TTC549 (cell line): ENCODE results near the gene TMEM95.

ENCODE experiments used
- FAIRE-seq: peaks from 2 replicates; lab custom pipeline; 2012; peaks lifted over from hg19 to GRCh38; lab: Jason Lieb, UNC

Gene TMEM95

DNA sequence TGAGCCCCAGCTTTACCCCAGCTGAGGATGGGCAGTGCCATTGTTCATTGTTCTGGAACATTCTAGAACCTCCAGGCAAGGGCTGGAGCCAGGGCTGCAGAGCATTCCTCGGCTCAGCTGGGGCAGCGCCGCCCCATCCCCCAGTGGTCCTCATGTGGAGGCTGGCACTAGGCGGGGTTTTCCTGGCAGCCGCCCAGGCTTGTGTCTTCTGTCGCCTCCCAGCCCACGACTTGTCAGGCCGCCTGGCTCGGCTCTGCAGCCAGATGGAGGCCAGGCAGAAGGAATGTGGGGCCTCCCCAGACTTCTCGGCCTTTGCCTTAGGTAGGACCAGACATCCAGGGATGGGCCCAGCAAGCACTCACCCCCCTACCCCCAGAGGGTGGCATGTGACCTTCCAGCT, at the start of gene TMEM95:
Gene TMEM95, plus strand, starts transcription at position 104 of the 400 bp plus-strand sequence. Its CDS starts 49 bp downstream, at position 153.
- no peak for FAIRE-seq

DNA sequence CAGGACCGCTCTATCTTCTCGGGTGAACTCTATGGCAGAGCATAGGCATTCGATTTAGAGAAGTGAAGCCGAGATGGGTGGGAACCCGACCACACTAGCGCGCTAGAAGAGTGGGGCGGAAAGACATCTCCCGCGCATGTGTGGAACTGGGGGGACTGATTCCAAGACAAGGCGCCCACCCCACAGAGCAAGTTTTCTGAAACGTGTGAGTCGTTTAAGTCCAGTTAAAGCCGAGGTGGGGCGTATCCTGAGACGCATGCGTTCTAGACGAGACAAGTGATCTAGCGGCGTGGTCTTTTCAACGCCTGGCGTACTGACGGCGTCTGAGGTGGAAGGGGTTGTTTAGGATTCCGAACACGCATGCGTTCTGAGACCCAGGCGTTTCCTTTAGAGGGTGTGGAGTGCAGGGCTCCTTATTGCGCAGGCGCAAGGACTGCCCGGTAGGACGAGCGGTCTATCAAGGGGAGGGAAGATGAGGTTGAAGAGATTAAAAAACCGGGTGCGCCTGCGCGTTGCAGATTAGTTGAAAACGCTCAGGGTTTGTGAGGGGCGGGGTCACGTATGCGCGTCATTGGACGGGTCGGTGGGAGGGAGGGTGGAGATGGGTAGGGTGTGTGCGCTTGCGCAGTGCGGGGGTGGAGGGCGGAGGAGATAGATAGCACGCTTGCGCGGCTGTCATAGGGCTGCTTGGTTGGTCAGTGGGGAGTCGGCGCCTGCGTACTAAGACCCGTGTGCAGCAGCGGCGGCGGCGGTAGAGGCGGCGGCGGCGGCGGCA, 47.9 kb upstream of the TMEM95 start, which contains the start of gene EIF5A:
Gene EIF5A, plus strand, starts transcription at position 718 of the 775 bp plus-strand sequence. CDS start 2,008 bp downstream, outside the sequence.
- peak; percentile 97 for FAIRE-seq

GRCh38 chr17:7307686-7308624, 47.0 kb upstream of the TMEM95 start:
- no peak for FAIRE-seq

DNA sequence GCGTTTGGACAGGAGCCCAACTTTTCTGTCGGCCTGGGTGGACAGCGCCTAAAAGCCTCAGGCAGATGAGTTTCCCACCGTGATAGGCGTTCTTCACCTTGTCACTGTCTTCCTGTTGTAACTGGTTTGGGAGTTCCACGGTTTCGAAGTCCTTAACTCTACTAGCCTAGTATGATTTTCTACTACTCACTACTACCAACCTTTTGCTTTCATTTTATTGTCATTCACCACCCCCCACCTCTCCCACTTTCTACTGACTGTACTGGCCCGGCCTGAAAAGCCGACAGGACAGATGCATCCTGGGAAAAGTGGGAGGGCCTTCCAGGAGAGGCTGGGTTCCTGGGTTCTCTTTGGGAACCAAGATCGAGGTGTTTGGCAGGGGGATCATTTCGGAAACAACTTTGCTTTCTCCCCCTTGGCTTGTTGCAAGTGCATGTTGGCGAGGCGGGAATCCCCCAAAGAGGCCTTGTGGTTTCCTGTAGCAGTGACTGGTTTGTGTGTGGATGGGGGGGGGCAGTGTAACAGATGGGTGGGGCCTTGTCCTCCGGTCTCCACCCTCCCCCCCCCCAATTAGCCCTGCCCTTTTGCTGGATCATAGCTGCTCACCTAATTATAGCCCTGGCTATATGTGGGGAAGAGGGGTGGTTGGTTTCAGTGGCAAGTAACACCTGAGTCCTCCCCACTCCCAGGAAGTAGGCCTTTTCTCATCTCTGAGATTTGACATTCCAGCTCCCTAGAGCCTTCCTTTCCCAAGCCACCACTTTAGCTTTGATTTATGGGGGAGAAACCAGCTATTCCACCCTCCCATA, 46.1 kb upstream of the TMEM95 start:
- FAIRE-seq = no peak

GRCh38 chr17:7309628-7310027, 45.3 kb upstream of the TMEM95 start:
- no peak for FAIRE-seq

DNA sequence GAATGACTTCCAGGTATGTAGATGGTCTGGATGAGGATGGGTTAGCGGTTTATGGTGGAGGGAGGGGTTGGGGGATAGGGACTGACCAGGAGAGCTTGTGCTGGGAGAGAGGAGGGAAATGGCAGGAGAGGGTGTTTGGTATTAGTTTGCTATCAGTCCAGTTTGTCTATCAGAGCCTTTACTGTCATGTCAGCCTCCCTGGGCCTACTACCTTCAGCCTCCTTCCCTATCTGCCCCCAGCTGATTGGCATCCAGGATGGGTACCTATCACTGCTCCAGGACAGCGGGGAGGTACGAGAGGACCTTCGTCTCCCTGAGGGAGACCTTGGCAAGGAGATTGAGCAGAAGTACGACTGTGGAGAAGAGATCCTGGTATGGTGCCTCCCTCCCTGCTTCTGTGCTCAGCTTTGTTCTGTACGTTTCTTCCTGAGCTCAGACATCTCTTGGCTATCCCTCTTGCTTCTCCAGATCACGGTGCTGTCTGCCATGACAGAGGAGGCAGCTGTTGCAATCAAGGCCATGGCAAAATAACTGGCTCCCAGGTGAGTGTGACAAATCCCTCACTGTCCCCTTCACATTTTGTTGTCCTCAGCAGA, 43.7 kb upstream of the TMEM95 start:
- FAIRE-seq = no peak

DNA sequence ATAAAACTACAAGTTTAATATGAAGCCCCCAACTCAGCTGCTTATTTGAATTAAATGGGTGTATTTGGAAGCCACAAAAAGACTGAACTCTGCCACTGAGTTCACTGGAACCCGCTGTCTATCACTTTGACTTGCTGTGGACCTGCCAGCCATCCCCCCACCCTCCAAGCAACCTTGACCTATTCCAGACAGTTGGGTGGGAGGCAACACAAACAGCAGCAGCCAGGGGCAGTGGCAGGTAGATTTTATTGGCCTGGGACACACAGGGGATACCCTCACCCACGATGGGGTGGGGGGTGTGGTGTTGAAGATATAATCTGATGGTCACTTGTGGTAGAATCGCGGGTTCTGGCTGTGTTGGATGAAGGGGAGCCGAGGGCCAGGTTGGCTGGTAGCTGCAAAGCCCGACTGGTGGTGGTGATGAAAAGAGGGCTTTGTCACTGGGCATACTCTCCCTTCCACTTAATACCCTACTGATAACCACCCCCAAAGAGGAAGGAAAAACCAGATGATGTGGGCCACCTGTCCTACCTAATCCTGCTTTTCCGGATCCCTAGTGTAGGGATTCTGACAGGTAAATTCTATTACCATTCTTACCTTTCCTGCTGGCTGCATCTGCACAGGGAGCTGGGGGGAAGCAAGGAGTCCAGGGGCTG, 42.4 kb upstream of the TMEM95 start:
- FAIRE-seq = no peak

DNA sequence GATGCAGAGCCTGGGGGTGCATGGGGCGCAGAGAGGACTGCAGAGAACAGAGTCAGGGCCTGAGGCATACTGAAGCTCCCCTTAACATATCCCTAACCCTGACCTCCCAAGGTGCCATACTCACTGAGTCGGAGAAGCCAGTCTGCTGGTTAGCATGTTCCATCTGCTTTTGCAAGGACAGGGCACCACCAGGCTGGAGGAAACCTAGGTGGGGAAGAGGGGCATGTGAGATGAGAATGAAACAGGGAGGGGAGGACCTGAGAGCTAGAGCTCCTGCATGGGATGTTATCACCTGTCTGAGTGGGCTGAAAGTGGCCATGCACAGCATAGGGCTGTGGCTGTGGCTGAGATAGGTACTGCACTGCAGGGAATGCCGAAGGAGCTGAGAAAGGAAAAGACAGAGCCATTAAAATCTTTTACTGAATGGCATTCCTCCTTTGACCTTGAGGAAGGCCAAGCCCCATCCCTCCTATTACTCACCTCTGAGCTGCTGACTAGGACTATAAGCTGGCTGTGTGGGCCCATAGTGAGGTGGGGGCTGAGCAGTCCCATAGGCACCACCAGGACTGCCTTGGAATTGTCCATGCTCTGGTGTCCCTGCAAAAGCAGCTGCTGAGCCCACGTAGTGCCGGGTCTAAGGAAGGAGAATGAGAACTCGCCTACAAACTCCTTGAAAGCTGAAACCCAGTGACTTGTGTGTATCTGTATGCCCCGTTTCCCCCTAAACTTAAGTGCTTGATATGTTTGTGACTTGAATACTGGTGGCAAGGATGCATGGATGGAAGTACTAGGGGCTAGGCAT, 41.7 kb upstream of the TMEM95 start:
- FAIRE-seq = no peak

DNA sequence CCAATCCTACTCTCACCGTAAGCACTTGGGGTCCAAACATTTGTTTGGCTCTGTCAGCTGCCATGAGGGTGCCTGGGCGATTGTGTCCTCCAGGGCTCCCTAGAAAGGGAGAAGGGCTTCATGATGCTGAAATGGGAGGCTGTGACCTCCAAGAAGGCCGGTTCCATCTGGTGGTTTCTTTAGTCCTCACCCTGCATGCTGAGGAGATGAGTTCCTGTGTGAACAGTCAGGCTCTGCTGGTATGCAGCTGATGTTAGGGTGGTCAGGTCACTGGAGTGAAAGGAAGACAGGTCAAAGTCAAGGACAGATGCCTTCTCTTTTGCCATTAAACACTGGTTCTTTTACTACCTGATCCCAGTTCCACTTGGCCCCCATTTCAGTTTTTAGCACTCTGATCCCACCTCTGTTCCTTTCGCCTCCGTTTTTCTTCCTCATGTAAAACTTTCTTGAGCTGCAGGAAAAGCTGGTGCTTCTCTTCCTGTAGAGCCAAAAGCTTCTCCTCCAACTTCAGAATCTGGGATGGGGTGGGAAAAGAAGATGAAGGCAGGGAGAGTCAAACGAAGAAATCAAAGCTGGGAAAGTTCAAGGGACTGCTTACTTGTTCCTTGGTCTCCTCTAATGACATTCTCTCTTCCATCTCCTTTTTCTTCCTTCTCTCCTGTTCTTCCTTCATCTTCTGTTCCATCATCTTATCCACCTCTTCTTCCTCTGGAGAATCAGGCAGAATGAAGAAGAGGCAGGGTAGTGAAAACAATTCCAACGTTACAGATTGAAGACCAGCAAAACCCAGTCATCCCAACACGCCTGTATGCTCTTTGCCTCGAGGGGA, 40.9 kb upstream of the TMEM95 start:
- no peak for FAIRE-seq

GRCh38 chr17:7314719-7315569, 40.0 kb upstream of the TMEM95 start, which contains the start of gene GPS2:
TSS of gene GPS2 (minus strand) at chr17:7315360. CDS start at chr17:7315052, 308 bp downstream.
- FAIRE-seq = no peak

- no peak for FAIRE-seq
These were observed 39.3 kb upstream of the TMEM95 start for GRCh38 chr17:7315570-7316235.

- no peak for FAIRE-seq
These were observed 37.7 kb upstream of the TMEM95 start for GRCh38 chr17:7317161-7317803.

DNA sequence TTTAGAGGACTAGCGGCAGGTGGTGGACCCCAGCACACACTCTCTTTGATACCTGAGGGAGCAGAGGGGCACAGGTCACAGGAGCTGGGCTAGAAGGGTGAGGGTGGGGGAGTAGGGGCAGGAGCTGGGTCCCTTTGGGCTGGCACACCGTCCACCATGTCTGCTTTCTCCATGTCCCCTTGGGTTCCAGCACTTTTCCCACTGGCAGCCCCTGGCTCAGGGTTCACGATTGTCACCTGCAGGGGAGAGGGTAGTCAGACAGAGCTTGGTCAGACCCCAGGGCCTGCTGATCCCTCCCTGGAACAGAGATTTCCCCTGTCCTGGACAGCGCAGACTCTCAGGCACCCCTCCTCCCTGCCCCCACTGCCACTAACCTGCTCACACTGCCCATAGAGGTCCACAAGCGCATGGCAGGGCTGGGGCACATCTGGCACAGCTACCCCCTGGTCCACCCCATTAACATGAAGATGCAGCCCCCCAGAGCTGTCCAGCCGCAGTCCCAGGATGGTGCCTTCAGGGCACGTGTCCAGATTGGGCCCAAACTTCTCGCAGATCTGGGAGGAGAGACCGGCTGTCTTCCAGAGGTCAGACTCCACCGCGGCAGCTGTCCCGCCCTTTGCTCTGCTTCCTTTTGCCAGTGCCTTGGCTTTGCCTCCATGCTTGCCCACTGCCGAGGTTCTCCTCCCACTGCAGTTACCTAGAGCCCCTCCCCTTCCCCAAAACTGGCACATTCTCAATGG, 36.7 kb upstream of the TMEM95 start:
- no peak for FAIRE-seq

GRCh38 chr17:7321466-7321865, 33.5 kb upstream of the TMEM95 start:
- FAIRE-seq = no peak

GRCh38 chr17:7322520-7323194, 32.3 kb upstream of the TMEM95 start:
- no peak for FAIRE-seq
